ENCODE measurements around the gene ARHGEF17.

The ARHGEF17 gene

DNA sequence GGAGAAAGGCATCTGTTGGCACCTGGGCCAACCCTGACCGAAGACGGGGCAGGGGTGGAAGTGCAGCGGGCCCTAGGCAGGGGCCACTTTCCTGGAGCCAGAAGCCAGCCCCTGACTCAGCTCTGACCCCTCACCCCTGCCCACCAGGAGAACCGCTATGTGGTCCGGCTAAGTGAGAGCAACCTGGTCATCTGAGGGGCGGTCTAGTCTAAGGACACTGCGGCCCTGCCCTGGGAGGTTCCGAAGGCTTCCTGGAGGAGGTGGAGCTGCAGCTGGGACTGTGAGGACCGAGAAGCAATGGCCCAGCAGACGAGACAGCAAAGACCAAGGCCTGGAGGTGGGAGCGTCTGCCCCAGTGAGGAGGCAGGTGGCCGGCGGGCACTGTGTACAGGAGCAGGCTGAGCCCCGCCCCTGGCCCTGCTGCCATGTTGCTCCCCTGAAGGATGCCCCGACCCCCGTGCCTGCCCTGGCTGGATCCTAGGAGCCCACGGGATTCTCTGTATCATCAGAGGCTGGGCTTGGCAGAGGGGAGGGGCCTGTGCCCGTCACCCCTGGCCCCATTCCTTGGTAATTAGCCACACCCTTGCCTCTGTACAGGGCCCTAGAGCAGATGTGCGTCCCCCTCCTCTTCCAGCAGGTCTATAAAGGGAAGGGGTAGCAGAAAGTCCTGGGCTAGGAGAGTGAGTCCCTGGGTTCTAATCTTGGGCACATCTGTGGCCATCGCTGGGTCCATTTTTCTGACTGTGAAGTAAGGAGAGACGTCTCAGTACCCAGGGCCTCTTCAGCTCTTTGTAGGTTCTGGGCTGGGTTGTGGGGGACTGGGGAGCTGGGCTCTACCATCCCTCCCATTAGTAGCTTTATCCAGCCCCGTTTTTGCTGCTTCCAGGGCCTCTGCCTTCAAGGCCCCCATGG lies 87.5 kb downstream of the ARHGEF17 start:
- no peak for DNase-seq (ENCODE audit: low spot score)

DNA sequence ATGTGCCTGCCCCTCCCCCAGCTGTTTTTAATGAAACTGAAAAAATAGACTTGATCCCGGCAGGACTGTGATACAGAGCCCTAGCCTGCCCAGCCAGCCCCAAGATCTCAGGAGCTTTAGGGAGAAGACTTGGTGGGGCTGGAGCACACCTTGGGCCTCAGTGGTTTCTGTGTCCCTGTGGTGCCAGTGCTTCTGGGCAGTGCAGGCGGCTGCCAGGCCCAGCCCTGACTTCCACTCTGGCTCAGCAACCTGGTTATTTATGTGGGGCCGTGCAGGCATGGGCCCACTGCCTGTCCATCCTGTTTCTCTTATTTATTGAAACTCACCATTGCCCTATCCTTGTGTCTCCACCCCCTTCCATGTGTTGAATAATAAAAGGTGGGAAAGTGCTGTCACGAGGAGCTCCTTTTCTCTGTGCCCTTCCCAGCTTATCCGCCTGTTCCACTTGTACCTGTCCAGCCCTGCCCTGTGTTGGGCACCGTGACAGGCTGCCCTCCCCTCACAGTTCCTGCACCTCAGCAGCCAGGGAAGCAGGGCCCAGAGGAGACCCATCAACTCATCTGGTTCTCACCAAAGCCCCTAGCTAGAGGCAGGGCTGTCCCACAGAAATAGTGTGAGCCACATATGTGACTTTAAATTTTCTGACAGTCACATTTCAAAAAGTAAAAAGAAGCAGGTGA lies 88.3 kb downstream of the ARHGEF17 start:
- no peak for DNase-seq (ENCODE audit: low spot score)

DNA sequence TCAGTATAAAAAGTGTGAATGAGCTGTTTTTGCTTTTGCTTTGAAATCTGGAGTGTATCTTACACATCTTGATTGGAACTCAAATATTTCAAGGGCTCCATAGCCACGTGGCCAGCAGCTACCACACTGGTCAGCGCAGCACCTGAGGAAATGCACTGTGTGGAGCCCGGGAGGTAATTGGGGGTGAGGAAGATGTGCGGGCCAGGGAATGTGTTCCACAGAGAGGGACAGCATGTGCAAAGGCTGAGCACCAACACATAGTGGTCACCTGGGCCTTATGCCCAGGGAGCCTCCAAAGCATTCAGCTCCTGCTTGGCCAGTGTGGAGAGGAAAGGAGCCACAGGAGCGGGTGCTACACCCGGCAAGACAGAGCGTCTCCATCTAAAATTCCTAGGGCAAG lies 88.9 kb downstream of the ARHGEF17 start:
- DNase-seq (ENCODE audit: low spot score) = no peak

DNA sequence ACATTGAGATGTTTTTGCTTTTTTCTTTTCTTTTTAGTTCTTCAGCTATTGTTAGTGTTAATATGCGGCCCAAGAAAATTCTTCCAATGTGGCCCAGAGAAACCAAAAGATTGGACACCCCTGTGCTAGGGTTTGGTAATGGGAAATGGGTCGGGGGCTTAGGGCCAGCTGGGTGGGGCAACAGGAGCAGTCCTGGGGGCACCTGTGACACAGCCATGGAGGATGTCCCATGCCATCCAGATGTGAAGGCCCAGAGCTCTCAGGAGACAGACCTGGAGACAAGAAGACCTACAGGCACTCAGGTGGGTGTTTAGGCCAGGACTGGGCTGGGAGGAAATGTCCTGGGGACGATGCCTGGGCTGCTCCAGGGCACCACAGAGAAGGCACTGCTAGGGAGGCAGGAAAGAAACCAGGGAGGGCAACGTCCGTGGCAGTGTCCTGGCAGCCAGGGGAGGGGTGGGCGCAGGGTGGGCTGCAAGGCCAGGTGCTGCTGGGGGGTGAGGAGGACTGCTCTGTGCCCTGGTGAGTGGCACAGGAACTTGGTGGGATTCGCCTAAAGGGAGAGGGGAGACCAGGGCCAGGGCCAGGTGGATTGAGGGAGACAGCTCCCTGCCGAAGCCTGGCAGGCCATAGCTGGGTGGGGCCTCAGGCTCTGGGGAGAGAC lies 89.5 kb downstream of the ARHGEF17 start:
- no peak for DNase-seq (ENCODE audit: low spot score)

DNA sequence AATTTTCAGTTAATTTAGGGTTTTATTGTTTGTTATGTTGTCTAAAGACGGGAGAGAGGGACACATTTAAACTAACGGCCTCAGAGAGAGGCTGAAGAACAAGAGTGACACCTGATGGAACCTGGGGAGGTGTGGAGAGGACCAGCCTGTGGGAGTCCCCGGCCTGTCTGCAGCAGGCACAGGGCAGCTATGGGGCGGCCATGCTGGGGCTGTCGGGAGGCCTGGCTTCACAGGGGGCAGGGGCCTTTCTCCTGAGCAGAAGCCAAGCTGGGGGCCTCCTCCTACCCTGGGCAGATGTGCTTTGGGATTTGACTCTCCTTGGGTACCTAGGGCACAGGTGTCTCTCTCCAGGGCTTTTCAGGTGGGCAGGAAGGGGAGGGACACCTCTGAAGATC lies 90.1 kb downstream of the ARHGEF17 start:
- no peak for DNase-seq (ENCODE audit: low spot score)

DNA sequence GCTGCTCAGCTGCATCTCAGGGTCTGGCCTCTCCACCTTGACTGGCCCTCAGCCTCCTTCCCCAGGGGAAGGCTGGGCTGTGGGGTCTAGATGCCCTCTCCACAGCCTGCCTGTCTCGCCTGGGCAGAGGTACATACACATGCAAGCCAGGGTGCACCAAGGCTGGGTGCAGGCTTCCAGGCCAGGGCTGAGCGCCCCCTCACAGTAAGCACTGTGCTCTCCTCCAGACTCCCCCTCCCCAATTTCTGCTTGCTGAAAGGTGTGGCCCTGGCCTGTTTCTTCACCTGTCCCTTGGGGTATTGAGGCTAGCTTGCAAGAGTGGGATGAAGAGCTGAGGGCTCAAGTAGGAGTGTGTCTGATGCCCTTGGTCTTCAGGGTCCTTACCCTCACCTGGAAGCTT lies 90.6 kb downstream of the ARHGEF17 start:
- DNase-seq (ENCODE audit: low spot score) = no peak

DNA sequence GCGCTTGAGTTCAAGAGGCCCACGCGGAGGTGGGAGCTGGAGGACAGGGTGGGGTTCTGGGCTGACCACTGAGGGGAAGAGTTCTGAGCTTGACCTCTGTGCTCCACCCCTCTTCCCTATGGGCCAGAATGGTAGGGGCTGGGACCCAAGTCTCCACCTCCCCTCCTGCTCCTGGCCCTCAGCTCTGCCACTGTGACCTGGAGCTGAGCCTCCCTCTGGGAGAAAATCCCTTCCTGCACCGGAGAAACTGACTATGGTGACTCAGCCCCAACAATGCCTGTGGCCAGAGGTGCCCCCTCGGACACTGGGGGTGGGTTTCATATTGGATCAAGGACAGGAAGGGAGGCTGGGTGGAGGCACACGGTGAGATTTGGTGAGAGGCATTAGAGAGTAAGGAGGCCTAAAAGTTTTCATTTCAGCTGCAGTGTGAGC lies 91.1 kb downstream of the ARHGEF17 start:
- DNase-seq (ENCODE audit: low spot score) = no peak

DNA sequence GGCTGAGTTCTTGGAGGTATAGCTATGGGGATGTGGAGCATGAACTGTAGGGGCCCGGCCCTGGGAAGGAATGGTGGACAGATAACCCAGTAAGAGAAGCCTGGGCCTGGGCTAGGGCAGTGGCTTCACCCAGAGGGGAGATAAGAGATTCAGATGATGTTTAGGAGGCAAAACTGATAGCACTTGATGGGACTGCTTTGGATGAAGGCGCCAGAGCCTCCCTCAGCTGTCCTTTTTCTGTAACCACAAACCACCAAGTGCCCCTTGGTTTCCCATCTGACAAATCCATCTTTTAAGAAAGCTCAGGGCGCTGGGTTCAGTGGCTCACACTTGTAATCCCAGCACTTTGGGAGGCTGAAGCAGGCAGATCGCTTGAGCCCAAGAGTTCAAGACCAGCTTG lies 91.6 kb downstream of the ARHGEF17 start:
- DNase-seq (ENCODE audit: low spot score) = no peak

DNA sequence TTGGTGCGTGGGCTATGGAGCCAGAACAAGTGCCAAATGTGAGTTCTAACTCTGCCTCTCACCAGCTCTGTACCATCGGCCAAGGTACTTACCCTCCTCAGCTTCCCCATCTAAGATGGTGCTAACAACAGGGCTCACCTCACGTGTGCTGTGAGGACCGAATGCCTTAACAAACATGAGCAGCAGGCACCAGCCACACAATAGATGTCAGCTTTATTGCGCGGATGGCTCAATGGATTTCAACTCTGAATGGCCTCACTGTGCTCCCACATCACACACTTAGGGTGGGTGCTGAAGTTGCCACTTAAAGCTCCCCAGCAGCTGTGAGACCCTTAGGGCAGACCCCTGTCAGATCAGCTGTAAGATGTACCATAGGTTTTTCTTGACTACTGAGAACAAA lies 92.2 kb downstream of the ARHGEF17 start:
- DNase-seq (ENCODE audit: low spot score) = no peak

DNA sequence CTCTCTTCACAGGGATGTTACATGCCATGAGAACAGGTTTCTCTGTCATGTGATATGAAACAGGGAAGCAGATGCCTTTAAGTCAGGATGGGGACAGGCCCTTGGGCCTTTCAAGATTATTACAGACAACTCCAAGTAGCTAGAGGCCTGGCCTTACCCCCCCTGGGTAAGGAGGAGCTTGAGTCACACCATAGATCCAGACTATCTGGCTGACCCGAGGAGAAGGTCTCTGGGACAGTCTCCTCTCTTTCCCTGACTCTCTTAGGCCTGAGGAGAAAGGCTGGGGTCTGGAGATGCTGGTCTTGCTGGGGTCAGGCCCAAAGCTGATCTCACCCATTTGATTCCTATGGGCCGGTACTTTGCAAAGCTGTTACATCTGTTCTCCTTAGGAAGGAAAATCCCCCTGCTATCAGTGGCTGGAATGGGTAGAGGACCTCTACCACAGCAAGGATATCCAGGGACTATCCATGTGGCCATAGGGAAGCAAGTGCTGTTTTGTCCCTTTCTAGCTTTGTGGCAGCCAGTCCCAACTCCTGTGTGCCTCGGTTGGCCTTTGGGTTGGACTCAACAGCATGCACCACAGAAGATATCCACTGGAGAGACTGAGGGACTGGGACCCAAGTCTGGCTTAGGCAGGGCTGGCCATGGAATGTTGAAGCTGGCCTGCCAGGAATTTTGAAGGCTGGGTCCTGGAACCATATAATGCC lies 93.3 kb downstream of the ARHGEF17 start:
- DNase-seq (ENCODE audit: low spot score) = no peak

DNA sequence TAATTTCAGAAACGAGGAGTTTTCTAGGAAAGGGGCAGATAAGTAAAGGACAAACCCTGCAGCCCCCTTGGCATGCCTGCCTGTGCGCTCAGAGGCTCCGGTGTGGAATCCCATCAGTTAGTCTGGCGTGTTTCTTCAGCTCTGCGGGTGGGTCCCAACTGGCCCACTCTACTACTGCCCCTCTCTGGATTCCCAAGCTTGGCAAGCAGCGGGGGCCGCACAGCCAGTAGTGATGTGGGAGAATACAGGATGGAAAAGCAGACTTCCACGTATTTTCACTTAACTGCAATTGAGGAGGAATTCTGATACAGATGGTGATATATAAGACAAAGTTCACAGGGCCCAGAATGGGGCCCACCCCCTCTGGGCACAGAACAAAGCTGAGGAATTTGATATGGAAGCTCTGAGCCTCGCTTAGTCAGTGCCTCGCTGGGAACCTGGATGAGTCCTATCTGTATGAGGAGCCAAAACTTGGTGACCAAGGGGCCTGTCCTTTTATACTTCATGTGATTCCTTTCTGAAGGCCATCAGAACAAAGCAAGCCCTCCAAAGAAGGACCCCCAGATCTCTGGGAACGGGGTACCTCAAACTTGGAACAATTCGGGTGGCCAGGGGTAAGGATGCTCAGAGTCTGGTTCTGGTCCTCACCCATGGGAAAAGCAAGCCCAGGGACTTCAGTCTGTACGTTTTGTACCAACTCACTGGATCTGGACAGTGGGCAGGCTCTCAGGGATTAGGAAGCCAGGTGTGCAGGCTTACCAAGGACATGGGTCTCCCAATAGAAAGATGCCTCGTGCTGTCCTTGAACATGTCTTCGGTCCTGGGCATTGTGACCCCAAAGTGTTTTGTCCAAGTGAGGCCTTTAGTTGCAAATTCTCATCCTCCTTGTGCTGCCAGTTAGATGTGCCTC lies 94.1 kb downstream of the ARHGEF17 start:
- no peak for DNase-seq (ENCODE audit: low spot score)

DNA sequence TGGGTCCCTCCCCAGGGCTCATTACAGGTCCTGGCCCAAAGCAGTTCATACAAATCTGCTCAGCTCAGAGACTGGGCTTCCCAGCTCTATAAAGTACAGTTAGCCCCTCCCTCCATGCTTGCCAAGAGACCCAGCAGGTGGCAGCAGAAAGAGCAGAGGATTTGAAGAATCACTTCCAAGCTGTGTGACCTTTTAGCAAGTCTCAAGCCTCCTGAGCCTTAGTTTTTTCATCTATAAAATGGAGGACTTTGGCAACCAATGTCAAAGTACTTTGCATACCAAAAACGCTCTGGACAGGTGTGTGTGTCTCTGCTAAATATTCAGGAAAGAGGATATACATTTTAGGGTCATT lies 94.7 kb downstream of the ARHGEF17 start:
- no peak for DNase-seq (ENCODE audit: low spot score)

DNA sequence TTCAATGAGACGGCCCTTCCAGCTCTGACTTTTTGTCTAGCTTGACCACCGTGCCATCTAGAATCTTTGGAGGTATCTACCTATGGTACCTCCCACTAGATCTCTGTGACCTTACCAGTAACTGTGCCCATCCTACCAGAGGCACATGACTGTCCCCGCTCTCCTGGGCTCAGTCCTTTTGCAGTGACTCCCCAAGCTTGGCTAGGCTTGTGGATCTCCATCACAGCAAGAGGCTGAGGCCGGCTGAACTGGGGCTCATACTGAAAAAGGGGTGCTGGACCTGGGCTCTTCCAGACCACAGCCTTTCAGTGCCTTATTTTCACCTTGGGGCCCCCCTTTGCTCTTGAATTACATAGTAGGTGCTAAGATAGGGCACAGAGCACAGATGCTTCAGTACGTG lies 95.5 kb downstream of the ARHGEF17 start:
- DNase-seq (ENCODE audit: low spot score) = no peak

DNA sequence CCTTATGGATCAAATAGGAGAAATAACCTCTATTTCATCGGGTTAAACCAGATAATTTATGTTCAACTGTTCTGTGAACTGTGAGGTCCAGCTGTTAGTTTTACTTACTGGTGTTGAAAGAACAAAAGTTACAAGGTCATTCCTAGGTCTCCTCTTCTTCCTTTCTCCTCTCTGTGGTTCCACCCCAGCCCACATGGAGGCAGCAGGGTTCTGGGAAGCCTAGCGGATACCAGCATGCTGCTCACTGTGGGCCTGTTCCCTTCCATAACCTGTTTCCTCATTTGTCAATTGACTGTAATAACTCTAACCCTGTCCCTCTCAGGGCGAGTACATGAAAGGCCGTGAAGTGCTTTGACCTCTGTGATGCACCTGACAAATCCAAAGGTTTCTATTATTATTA lies 96.0 kb downstream of the ARHGEF17 start:
- DNase-seq (ENCODE audit: low spot score) = peak; percentile 79

DNA sequence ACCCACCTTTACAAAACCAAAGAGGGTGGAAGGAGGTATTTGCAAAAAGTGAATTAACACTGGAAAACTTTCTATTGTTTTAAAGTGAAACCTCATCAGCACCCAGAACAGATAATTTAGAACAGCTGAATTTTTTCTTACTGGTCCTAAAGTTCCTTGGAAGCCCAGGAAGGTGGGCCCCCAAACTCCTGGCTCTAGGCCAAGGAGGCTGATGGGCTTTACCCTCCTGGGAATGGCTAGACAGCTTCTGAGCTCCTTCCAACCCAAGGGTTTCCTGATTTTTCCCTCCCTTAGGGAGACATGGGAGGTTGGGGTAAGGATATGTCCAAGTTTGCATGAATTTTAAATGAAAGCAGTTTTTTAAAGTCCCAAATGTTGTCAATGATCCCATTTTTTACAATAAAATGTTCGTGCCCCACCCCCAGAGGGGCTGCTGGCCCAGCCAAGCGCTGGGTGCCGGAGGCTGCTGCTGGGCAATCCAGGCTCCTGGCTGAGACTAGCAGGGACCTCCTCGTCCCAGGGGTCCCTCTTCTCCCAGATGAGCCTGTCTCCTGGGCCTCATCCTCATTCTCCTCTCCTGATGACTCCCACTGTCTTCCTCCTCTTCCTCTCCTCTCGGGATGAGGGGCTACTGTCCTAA lies 96.5 kb downstream of the ARHGEF17 start:
- no peak for DNase-seq (ENCODE audit: low spot score)

DNA sequence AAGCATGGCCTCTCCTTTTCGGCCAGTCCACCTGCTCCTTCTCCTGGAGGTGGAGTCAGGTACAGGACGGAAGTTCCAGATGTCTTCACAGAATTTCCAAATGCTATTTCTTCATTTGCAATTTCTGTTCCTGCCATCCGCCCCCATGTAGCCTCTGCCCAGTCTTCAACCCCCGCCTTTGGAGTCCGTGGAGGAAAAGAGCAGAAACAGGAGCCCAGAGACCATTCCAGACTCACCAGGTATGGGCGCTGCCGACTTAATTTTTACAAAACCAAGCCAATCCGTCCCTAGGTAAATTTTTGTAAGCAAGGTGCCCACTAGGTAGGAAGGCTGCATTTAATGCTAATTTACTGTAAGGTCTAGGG lies 97.1 kb downstream of the ARHGEF17 start:
- DNase-seq (ENCODE audit: low spot score) = no peak

DNA sequence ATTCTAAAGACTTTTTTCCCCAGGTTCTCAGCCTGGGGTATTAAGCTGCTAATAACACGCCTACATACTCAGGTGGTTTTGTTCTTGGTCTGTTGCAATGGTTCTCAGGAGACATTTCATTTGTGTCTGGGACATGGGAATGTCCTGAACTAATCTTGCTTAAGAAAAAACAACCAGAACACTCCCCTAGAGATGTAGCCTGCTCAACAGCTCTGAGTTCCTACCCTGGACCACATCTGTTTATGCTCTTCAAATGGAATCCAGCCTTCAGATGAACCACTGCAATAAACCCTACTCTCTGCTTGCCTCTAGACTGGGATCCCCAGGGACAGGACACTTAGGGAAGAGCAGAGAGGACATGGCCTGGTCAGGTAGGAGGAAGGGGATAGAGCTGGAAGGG lies 98.1 kb downstream of the ARHGEF17 start:
- DNase-seq (ENCODE audit: low spot score) = no peak

DNA sequence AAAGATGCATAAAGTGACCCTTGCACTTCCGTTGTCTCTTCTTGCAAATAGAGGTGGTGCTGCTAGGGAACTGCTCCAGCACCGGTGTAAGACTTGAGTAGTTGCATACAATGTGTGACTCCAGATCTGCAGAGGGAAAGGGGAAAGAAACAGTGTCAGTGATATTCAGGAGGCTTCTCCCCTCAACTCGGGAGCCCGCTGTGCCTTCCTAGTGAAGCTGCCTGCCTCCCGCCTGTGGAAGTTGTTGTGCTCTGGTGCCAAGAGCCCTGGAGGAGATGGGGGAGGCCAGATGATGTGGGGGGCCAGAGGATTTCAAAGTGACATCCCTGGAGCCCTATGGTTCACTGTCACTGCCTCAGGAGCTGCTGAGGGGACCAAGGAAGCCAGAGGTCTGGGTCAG lies 98.5 kb downstream of the ARHGEF17 start:
- DNase-seq (ENCODE audit: low spot score) = no peak

DNA sequence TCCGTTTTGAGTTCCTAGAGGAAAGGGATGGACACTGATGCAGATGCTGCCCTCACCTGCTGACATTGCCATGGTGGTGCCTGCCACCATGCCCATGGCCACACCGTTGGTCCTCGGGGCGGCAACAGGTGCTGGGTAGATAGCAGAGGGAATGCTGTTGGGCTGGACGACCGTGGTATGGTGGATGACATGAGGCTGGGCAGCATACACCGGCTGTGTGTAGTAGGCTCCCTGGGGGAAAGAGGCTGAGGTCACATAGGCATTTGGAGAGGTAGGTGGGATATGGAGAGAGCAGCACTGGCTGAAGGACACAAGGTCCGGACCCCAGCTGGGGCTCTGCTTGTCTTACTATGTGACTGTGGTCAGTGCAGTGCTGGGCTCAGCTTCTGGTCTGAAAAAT lies 101.4 kb downstream of the ARHGEF17 start:
- DNase-seq (ENCODE audit: low spot score) = no peak

DNA sequence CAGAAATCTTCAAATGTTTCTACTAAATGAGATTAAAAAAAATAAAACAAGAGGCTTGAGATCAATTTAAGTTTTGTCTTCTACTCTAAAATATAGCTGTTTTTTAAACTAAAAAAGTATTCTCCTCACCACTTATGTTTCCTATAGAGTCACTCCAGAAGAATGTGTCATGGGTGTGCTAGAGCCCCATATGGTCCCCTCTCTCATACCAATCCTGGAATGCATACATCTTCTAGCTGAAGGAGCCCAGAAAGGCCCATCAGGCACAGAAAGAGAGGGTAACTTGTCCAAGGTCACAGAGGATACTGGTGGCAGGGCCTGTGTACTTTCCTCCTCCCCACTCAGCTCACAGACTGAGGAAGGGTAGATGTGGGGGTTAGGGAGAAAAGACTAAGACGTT lies 102.6 kb downstream of the ARHGEF17 start:
- no peak for DNase-seq (ENCODE audit: low spot score)

DNA sequence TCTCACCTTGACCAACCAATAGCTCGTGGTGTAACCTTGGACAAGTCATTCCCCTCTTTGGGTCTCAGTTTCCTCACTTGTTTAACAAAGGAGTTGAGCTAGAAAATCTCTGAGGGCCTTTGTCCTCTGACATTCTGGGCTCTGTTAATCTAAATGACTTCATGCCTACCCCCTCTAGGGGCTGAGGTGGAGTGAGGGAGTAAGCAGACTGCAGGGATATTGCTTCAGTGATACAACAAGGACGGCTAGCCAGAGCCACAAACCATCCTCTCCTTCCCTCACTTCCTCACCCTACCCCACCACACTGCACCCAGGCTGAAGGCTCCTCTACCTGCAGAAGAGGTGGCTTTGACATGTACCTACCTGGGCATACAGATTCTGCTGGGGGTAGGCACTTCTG lies 103.0 kb downstream of the ARHGEF17 start:
- DNase-seq (ENCODE audit: low spot score) = no peak

All from HuH-7.5 (cell line).